HUES48 (cell line): ENCODE results near the gene GPR171.

Experiments used
- H3K27ac ChIP-seq: one replicate; pipeline ENCODE4 v1.7.0; 2013; ENCODE audit warnings: low read depth, low read length, inconsistent platforms
- H3K27me3 ChIP-seq: 2 replicates; pipeline ENCODE4 v1.6.1; 2013; ENCODE audit warnings: mild to moderate bottlenecking, low read length; ENCODE audit not compliant: control insufficient read depth, insufficient read depth
- H3K36me3 ChIP-seq: 2 replicates; pipeline ENCODE4 v1.6.1; 2013; ENCODE audit warnings: low read length; ENCODE audit not compliant: control insufficient read depth, insufficient read depth
- H3K4me1 ChIP-seq: 2 replicates; pipeline ENCODE4 v1.6.1; 2013; ENCODE audit warnings: mild to moderate bottlenecking, low read length; ENCODE audit not compliant: control insufficient read depth, insufficient read depth
- H3K4me3 ChIP-seq: 2 replicates; pipeline ENCODE4 v1.5.1; 2013; ENCODE audit warnings: mild to moderate bottlenecking, low read depth, low read length
- H3K9ac ChIP-seq: 2 replicates; pipeline ENCODE4 v1.6.1; 2013; ENCODE audit warnings: mild to moderate bottlenecking, low read depth, low read length, moderate library complexity
- H3K9me3 ChIP-seq: 2 replicates; pipeline ENCODE4 v1.6.1; 2013; ENCODE audit warnings: low read length; ENCODE audit not compliant: control insufficient read depth, insufficient read depth

GPR171 gene

DNA sequence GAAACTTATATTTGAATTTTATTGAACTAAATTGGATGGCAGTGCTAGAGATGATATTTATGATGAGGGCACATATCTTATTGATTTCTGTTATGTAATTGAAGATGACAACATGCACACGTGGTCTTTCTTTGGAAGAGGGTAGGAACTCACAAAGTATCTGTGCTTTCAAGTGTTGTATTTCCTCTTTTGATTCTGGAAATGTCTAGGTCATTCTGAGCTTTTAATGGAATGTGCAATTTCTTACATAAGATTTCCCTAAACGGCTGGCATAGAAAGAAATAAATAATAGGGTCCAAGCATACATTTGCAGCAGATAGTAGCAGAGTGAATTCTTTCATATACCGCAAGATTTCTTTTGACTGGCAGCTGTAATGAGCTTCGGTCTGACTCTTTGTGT lies 10.1 kb upstream of the GPR171 start:
- Histone ChIP-seq H3K4me1 (peaks cover 15% of the 10 kb centered on the region), H3K4me3 (no peak overlapping the region), H3K36me3 (no peaks in the 10 kb centered on the region; the same call in 1 of the 2 replicates), H3K9ac (no peak overlapping the region), H3K27ac (no peak overlapping the region), H3K27me3 (no peaks in the 10 kb centered on the region), H3K9me3 (no peaks in the 10 kb centered on the region)

DNA sequence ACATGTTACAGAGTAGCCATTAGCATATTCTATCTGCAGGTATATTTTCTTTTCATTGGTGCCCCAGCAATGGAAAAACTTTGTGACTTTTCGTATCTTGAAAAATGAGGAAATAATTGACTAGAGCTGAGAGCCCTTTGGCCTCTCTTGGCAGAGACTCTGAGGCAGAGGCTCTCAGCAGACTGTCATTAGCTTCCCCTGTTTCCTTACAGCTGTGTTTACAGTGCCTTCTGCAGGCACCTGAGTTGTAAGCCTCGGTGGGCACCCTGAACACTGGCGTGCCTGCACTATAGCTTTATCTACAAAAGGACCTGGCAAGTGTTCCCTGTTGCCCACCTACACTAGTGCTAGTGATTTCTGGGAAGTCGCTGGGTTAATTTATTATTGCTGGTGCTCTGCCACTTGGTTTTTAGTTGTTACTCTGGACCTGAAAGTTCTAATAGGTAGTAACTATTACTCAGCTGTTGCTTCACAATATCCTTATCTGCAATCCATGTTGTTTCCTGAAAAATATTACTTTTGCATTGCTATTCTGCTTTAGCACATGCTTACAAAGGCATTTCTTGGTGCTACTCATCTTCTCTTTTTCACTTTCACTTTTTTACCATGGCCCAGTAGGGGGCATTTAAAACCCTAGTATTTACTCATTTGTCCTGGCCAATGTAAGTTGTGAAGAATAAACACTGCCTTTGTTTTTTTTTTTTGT lies 7.8 kb upstream of the GPR171 start:
- Histone ChIP-seq H3K9me3 (no peaks in the 10 kb centered on the region), H3K36me3 (no peaks in the 10 kb centered on the region; the same call in 1 of the 2 replicates), H3K9ac (no peak overlapping the region), H3K27ac (no peak overlapping the region), H3K27me3 (no peaks in the 10 kb centered on the region), H3K4me3 (no peak overlapping the region), H3K4me1 (peaks cover 10% of the 10 kb centered on the region)

DNA sequence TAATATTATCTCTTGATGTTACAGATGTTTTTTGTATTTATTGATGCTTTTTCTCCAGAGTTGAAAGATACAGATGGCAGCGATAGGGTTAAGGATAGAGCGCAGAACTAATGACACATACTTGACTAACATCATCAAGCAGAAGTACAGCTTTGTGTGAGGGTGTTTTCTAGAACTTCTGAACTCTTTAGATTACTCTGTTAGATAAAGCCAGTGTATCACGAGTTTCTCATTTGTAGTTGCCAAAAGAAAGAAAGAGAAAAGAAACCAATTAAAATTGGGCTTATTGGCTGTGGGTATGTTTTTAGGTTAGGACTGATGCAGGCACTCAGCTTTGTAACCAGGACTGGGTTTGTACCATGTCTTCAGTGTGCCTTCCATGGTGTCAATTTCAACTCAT lies 6.6 kb upstream of the GPR171 start:
- no peaks in the 10 kb centered on the region; the same call in 1 of the 2 replicates for H3K36me3 ChIP-seq
- H3K27ac ChIP-seq: no peak overlapping the region
- no peak overlapping the region for H3K9ac ChIP-seq
- peaks cover 10% of the 10 kb centered on the region for H3K4me1 ChIP-seq
- no peaks in the 10 kb centered on the region for H3K27me3 ChIP-seq
- no peaks in the 10 kb centered on the region for H3K9me3 ChIP-seq
- H3K4me3 ChIP-seq: no peak overlapping the region

GRCh38 chr3:151206201-151206600 lies 3.2 kb upstream of the GPR171 start:
- Histone ChIP-seq H3K4me1 (peaks cover 5% of the 10 kb centered on the region), H3K4me3 (no peak overlapping the region), H3K36me3 (no peaks in the 10 kb centered on the region; the same call in 1 of the 2 replicates), H3K27me3 (no peaks in the 10 kb centered on the region), H3K27ac (no peak overlapping the region), H3K9me3 (no peaks in the 10 kb centered on the region), H3K9ac (no peak overlapping the region)

DNA sequence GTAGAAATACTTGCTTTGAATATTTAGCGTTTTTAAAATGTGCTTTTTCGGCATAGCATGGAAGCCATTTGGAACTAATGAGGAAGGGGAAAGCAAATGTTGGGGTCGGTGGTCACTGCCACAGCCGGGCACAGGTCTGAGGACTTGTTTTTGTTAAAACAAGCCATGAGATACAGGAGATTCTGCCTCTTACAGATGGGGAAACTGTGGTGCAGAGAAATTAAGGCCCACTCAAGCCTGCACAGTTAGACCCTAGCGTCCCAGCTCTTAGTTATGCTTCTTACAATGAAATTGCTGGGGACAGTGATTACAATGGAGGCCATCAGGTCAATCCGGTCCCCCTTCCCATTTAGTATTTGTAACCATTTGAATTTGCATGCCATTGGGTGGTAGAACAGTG lies 2.5 kb upstream of the GPR171 start:
- H3K4me3 ChIP-seq: no peak overlapping the region
- no peaks in the 10 kb centered on the region for H3K4me1 ChIP-seq
- no peaks in the 10 kb centered on the region for H3K9me3 ChIP-seq
- no peaks in the 10 kb centered on the region for H3K27me3 ChIP-seq
- H3K9ac ChIP-seq: no peak overlapping the region
- H3K36me3 ChIP-seq: no peaks in the 10 kb centered on the region; the same call in 1 of the 2 replicates
- H3K27ac ChIP-seq: no peak overlapping the region

GRCh38 chr3:151204530-151205402 lies 1.8 kb upstream of the GPR171 start:
- Histone ChIP-seq H3K36me3 (no peaks in the 10 kb centered on the region; the same call in 1 of the 2 replicates), H3K4me1 (no peaks in the 10 kb centered on the region), H3K27ac (no peak overlapping the region), H3K9ac (no peak overlapping the region), H3K9me3 (no peaks in the 10 kb centered on the region), H3K4me3 (no peak overlapping the region), H3K27me3 (no peaks in the 10 kb centered on the region)

DNA sequence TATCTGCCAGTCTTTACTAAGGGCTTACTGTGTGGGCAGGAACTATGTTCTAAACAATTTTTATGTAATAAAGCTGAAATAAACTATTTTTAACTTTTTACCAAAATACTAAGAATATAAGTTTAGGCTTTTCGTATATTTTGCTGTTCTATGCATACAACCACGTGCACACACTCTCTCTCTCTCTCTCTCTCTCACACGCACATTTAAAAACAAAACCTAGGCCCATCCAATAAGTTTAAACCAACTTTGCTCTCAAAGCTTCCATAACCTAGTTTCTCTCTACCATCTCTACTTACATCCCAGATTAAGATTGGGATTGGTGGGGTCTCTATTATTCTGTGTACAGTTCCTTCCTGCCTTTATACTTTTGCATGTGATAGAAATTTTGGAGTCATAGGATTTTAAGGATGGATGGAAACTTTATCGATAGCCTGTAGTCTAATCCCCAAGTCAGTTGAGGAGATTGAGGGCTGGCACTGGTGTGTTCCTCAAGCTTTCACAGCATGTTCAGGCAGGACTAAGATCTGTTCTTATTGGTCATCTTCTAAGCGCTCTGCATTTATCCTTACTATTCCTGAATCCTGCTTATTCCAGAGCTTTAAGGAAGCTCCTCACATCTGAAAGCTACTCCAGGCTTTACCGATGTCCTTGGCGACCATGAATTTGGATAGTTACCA lies 1.8 kb downstream of the GPR171 start:
- Histone ChIP-seq H3K9ac (no peak overlapping the region), H3K4me1 (no peaks in the 10 kb centered on the region), H3K27ac (no peak overlapping the region), H3K9me3 (no peaks in the 10 kb centered on the region), H3K4me3 (no peak overlapping the region), H3K36me3 (peaks cover 5% of the 10 kb centered on the region), H3K27me3 (no peaks in the 10 kb centered on the region)

- no peaks in the 10 kb centered on the region for H3K4me1 ChIP-seq
- H3K4me3 ChIP-seq: no peak overlapping the region
- H3K27ac ChIP-seq: no peak overlapping the region
- H3K9ac ChIP-seq: no peak overlapping the region
- H3K27me3 ChIP-seq: no peaks in the 10 kb centered on the region
- peaks cover 8% of the 10 kb centered on the region for H3K36me3 ChIP-seq
- H3K9me3 ChIP-seq: no peaks in the 10 kb centered on the region
Observed at GRCh38 chr3:151200586-151200985, 2.4 kb downstream of the GPR171 start.

- no peaks in the 10 kb centered on the region for H3K27me3 ChIP-seq
- H3K9me3 ChIP-seq: no peaks in the 10 kb centered on the region
- H3K36me3 ChIP-seq: peaks cover 8% of the 10 kb centered on the region
- H3K4me3 ChIP-seq: no peak overlapping the region
- no peak overlapping the region for H3K27ac ChIP-seq
- H3K9ac ChIP-seq: no peak overlapping the region
- no peaks in the 10 kb centered on the region for H3K4me1 ChIP-seq
Observed at GRCh38 chr3:151199554-151200438, 3.2 kb downstream of the GPR171 start.

- H3K27ac ChIP-seq: no peak overlapping the region
- peaks cover 14% of the 10 kb centered on the region for H3K36me3 ChIP-seq
- no peaks in the 10 kb centered on the region for H3K4me1 ChIP-seq
- H3K4me3 ChIP-seq: no peak overlapping the region
- no peak overlapping the region for H3K9ac ChIP-seq
- no peaks in the 10 kb centered on the region for H3K27me3 ChIP-seq
- H3K9me3 ChIP-seq: no peaks in the 10 kb centered on the region
Observed at GRCh38 chr3:151198849-151199248, 4.2 kb downstream of the GPR171 start.
